ENCODE measurements around the gene MAN2A1. TPM values are rescaled to one million over a fixed set of nuclear protein-coding genes. Genes with fewer than 3 reads are reported as not detected.

MAN2A1 gene
- total and polyA plus RNA-seq, 2 experiments from 2014 or later = 4.4 to 8.6 TPM

- H3K4me3 ChIP-seq = no peak overlapping the region
- H3K27ac ChIP-seq = no peak overlapping the region
- no peaks in the 10 kb centered on the region for H3K27me3 ChIP-seq
- no peaks in the 10 kb centered on the region for H3K36me3 ChIP-seq
- H3K9me3 ChIP-seq (ENCODE audit: low read depth) = no peaks in the 10 kb centered on the region
- H3K4me1 ChIP-seq (ENCODE audit: low read depth) = peaks cover 10% of the 10 kb centered on the region
- TF ChIP-seq CTCF (IDR thresholded peaks at IDR 0.05; ENCODE audit: low read depth, low read length) = no peak
- no peak for DNase-seq (ENCODE audit: low read depth in 1 of 2, low spot score in 1 of 2)
Measured at GRCh38 chr5:109743041-109743531, 53.4 kb downstream of the MAN2A1 start.

GRCh38 chr5:109743770-109744212 lies 54.1 kb downstream of the MAN2A1 start:
- Histone ChIP-seq H3K36me3 (no peaks in the 10 kb centered on the region), H3K27me3 (no peaks in the 10 kb centered on the region), H3K9me3 (ENCODE audit: low read depth) (no peaks in the 10 kb centered on the region), H3K27ac (no peak overlapping the region), H3K4me1 (ENCODE audit: low read depth) (peaks cover 10% of the 10 kb centered on the region), H3K4me3 (no peak overlapping the region)
- TF ChIP-seq CTCF (IDR thresholded peaks at IDR 0.05; ENCODE audit: low read depth, low read length) = no peak
- peak in 1 of 2 donors; percentile 79 for DNase-seq (ENCODE audit: low read depth in 1 of 2, low spot score in 1 of 2)

- TF ChIP-seq CTCF (IDR thresholded peaks at IDR 0.05; ENCODE audit: low read depth, low read length) = no peak
- H3K27me3 ChIP-seq = no peaks in the 10 kb centered on the region
- H3K36me3 ChIP-seq = no peaks in the 10 kb centered on the region
- no peak overlapping the region for H3K27ac ChIP-seq
- DNase-seq (ENCODE audit: low read depth in 1 of 2, low spot score in 1 of 2) = no peak
- H3K9me3 ChIP-seq (ENCODE audit: low read depth) = no peaks in the 10 kb centered on the region
- H3K4me1 ChIP-seq (ENCODE audit: low read depth) = peaks cover 9% of the 10 kb centered on the region
- no peak overlapping the region for H3K4me3 ChIP-seq
Measured at GRCh38 chr5:109744261-109744660, 54.5 kb downstream of the MAN2A1 start.

- no peak overlapping the region for H3K27ac ChIP-seq
- H3K4me3 ChIP-seq = no peak overlapping the region
Measured at GRCh38 chr5:109748546-109748945, 58.8 kb downstream of the MAN2A1 start.

GRCh38 chr5:109750463-109750862 lies 60.7 kb downstream of the MAN2A1 start:
- Histone ChIP-seq H3K27ac (no peak overlapping the region), H3K36me3 (no peaks in the 10 kb centered on the region), H3K4me1 (ENCODE audit: low read depth) (no peaks in the 10 kb centered on the region), H3K9me3 (ENCODE audit: low read depth) (no peaks in the 10 kb centered on the region), H3K27me3 (no peaks in the 10 kb centered on the region), H3K4me3 (no peak overlapping the region)
- TF ChIP-seq CTCF (IDR thresholded peaks at IDR 0.05; ENCODE audit: low read depth, low read length) = no peak
- DNase-seq (ENCODE audit: low read depth in 1 of 2, low spot score in 1 of 2) = no peak

More at GRCh38 chr5:109748546-109748945, 58.8 kb downstream of the MAN2A1 start:
- Histone ChIP-seq H3K36me3 (no peaks in the 10 kb centered on the region), H3K9me3 (ENCODE audit: low read depth) (no peaks in the 10 kb centered on the region), H3K4me1 (ENCODE audit: low read depth) (no peaks in the 10 kb centered on the region), H3K27me3 (no peaks in the 10 kb centered on the region)
- TF ChIP-seq CTCF (IDR thresholded peaks at IDR 0.05; ENCODE audit: low read depth, low read length) = no peak
- DNase-seq (ENCODE audit: low read depth in 1 of 2, low spot score in 1 of 2) = no peak
